Motor neuron (in vitro differentiated cells): ENCODE measurements around the gene RABAC1. TPM values are rescaled to one million over a fixed set of nuclear protein-coding genes. Genes with fewer than 3 reads are reported as not detected.
"Not testable (repeated sequence)": the region's sequence is repeated elsewhere in the genome, so short reads cannot be mapped to it uniquely, and the experiment has no call there.

ENCODE experiments used
- ATAC-seq, 8 experiments: fragments of 200-7000 bp; cut with Tn5 transposase; replicated peaks in 6 of 8; 2 replicates each; pipeline ENCODE4 v1.8.0; 2021; ENCODE audit warnings: mild to moderate bottlenecking in 8 of 8, moderate library complexity in 8 of 8
- H3K27ac ChIP-seq, 2 donors: fragments of 250-450 bp; sonication (Bioruptor Pico); 2 replicates each; pipeline ENCODE4 v1.9.0; 2021; ENCODE audit warnings: antibody characterized with exemption in 2 of 2, mild to moderate bottlenecking in 2 of 2, moderate library complexity in 1 of 2
- H3K4me1 ChIP-seq, 2 donors: fragments of 250-450 bp; sonication (Bioruptor Pico); replicated peaks in 1 of 2; 2 replicates each; pipeline ENCODE4 v1.6.1; 2021; ENCODE audit warnings: antibody characterized with exemption in 2 of 2, mild to moderate bottlenecking in 2 of 2, moderate library complexity in 1 of 2
- H3K4me3 ChIP-seq, 5 donors: fragments of 250-450 bp; sonication (Bioruptor Pico); 2 replicates each; pipeline ENCODE4 v1.9.0; 2021; ENCODE audit warnings: antibody characterized with exemption in 5 of 5, mild to moderate bottlenecking in 5 of 5, moderate library complexity in 4 of 5
- WGBS, 10 experiments: fragments of 450-650 bp; shearing (Covaris generic); methylation state at CpG; one replicate each; pipeline ENCODE4 v1.0.0; 2022; 5-methylcytosine and 5-hydroxymethylcytosine counted together
- in situ Hi-C, 9 experiments: fragments of 400-800 bp; cut with MboI; loops; one replicate each; pipeline ENCODE4 v1.15.0; 2021; ENCODE audit warnings: low sequenced_read_pairs in 9 of 9, low pct_unique_long_range_greater_than_20kb in 2 of 9; ENCODE audit not compliant: unreplicated experiment in 9 of 9
- total RNA-seq, 8 experiments: library from RNA; unstranded; fragments of 300-600 nt; gene quantifications; 2 replicates each; pipeline versions ENCODE4 v1.2.3 to v1.2.4, GENCODE V29; 2022

RABAC1 gene
- total RNA-seq, 8 experiments from 2014 or later, result 77.0 to 267 (median 181) TPM

GRCh38 chr19:41994994-41995958, 36.2 kb upstream of the RABAC1 start:
- in situ Hi-C loops, result no loop called here
- WGBS, 10 experiments, result 36 to 94% (median 75%) methylated on average over 2 to 9 of the region's 19 CpGs; no CpG with 5 or more reads in 3 of the 10 experiments
- ATAC-seq, result no peak
- Histone ChIP-seq H3K27ac (peak overlapping the region; percentile 75 to 95), H3K4me3 (no peak overlapping the region), H3K4me1 (peaks cover 50 to 65% of the 10 kb centered on the region in 2 donors)

GRCh38 chr19:41994521-41994971, 35.4 kb upstream of the RABAC1 start:
- in situ Hi-C loops, result no loop called here
- peak overlapping the region; percentile 61 to 92 (median 80) for H3K4me3 ChIP-seq
- 42 to 83% methylated on average over 1 to 2 of the region's 13 CpGs; no CpG with 5 or more reads in 8 of the 10 experiments for WGBS, 10 experiments
- peaks cover 43 to 58% of the 10 kb centered on the region in 2 donors for H3K4me1 ChIP-seq
- peak overlapping the region; percentile 75 to 95 for H3K27ac ChIP-seq
- ATAC-seq, result peak in 5 of 8 experiments; percentile 19 to 31 (median 22)

GRCh38 chr19:41993612-41994483, 34.7 kb upstream of the RABAC1 start, which contains the start of gene ATP1A3:
ATP1A3 (minus strand) TSS chr19:41994230; CDS start chr19:41994076, 154 bp downstream.
- WGBS, 10 experiments, result 0 to 7% (median 0%) methylated on average over 1 to 3 of the region's 84 CpGs; no CpG with 5 or more reads in 7 of the 10 experiments
- H3K27ac ChIP-seq, result peak within 1 kb of the TSS; percentile 75 to 95
- peak within 1 kb of the TSS; percentile 61 to 92 (median 80) for H3K4me3 ChIP-seq
- in situ Hi-C loops, result no loop called here
- peak; percentile 44 to 88 (median 54) for ATAC-seq
- peaks cover 40 to 53% of the 10 kb centered on the region in 2 donors for H3K4me1 ChIP-seq

- Histone ChIP-seq H3K4me3 (peak overlapping the region; percentile 61 to 92 (median 80)), H3K4me1 (peaks cover 31 to 42% of the 10 kb centered on the region in 2 donors)
- ATAC-seq, H3K27ac ChIP-seq, in situ Hi-C loops: not testable (repeated sequence)
- 90% methylated on average over 2 of the region's 11 CpGs; no CpG with 5 or more reads in 9 of the 10 experiments for WGBS, 10 experiments
These were observed 32.9 kb upstream of the RABAC1 start for GRCh38 chr19:41991925-41992569.

GRCh38 chr19:41991025-41991424, 31.9 kb upstream of the RABAC1 start:
- Histone ChIP-seq H3K4me3 (no peak overlapping the region), H3K4me1 (peaks cover 20 to 32% of the 10 kb centered on the region in 2 donors), H3K27ac (no peak overlapping the region)
- in situ Hi-C loops, result no loop called here
- 17 to 100% (median 80%) methylated on average over 1 of the region's 15 CpGs; no CpG with 5 or more reads in 7 of the 10 experiments for WGBS, 10 experiments
- ATAC-seq, result no peak

GRCh38 chr19:41990615-41991014, 31.5 kb upstream of the RABAC1 start:
- in situ Hi-C loops, result no loop called here
- 46 to 100% (median 86%) methylated on average over 1 to 2 of the region's 2 CpGs; no CpG with 5 or more reads in 3 of the 10 experiments for WGBS, 10 experiments
- Histone ChIP-seq H3K4me3 (no peak overlapping the region), H3K27ac (no peak overlapping the region), H3K4me1 (peaks cover 18 to 29% of the 10 kb centered on the region in 2 donors)
- no peak for ATAC-seq

- Histone ChIP-seq H3K27ac (no peak overlapping the region), H3K4me1 (peaks cover 12 to 24% of the 10 kb centered on the region in 2 donors), H3K4me3 (no peak overlapping the region)
- 68 to 100% (median 89%) methylated on average over 1 to 4 of the region's 4 CpGs for WGBS, 10 experiments
- in situ Hi-C loops, result no loop called here
- no peak for ATAC-seq
These were observed 30.9 kb upstream of the RABAC1 start for GRCh38 chr19:41990028-41990427.

GRCh38 chr19:41988947-41989346, 29.8 kb upstream of the RABAC1 start:
- in situ Hi-C loops, result no loop called here
- WGBS, 10 experiments, result 43 to 94% (median 86%) methylated on average over 1 to 6 of the region's 9 CpGs; no CpG with 5 or more reads in 4 of the 10 experiments
- Histone ChIP-seq H3K4me3 (no peak overlapping the region), H3K4me1 (peaks cover 6 to 17% of the 10 kb centered on the region in 2 donors), H3K27ac (no peak overlapping the region)
- no peak for ATAC-seq

GRCh38 chr19:41987141-41987860, 28.2 kb upstream of the RABAC1 start:
- ATAC-seq, result peak in 2 of 8 experiments; percentile 3 to 6
- WGBS, 10 experiments, result 55 to 93% (median 75%) methylated on average over 3 to 5 of the region's 10 CpGs; no CpG with 5 or more reads in 6 of the 10 experiments
- in situ Hi-C loops, result no loop called here
- H3K4me1 ChIP-seq, result peaks cover 3 to 12% of the 10 kb centered on the region in 2 donors
- H3K4me3 ChIP-seq, result no peak overlapping the region
- no peak overlapping the region for H3K27ac ChIP-seq

- ATAC-seq, result peak in 3 of 8 experiments; percentile 5 to 28 (median 9)
- in situ Hi-C loops, result no loop called here
- Histone ChIP-seq H3K4me3 (no peak overlapping the region), H3K27ac (no peak overlapping the region), H3K4me1 (no peaks in the 10 kb centered on the region)
- 93 to 100% methylated on average over 1 to 5 of the region's 17 CpGs; no CpG with 5 or more reads in 8 of the 10 experiments for WGBS, 10 experiments
These were observed 25.8 kb upstream of the RABAC1 start for GRCh38 chr19:41984961-41985360.

GRCh38 chr19:41981724-41982123, 22.6 kb upstream of the RABAC1 start:
- H3K4me1 ChIP-seq, result no peaks in the 10 kb centered on the region
- no peak overlapping the region for H3K4me3 ChIP-seq
- in situ Hi-C loops, result no loop called here
- 55 to 100% (median 80%) methylated on average over 2 to 9 of the region's 15 CpGs; no CpG with 5 or more reads in 4 of the 10 experiments for WGBS, 10 experiments
- H3K27ac ChIP-seq, result no peak overlapping the region
- ATAC-seq, result no peak
